HepG2 (cell line): ENCODE measurements around the gene SH3D21. TPM values are rescaled to one million over a fixed set of nuclear protein-coding genes. Genes with fewer than 3 reads are reported as not detected.

Source experiments
- ATAD3A ChIP-seq: sonication (generic); formaldehyde crosslinking; IDR thresholded peaks from 2 replicates; pipeline ENCODE4 v1.4.0; 2020; ENCODE audit warnings: missing genetic modification reagents
- KDM2A ChIP-seq: sonication (generic); formaldehyde crosslinking; IDR thresholded peaks from 2 replicates; pipeline ENCODE4 v1.4.0; 2020; ENCODE audit warnings: low read depth, missing genetic modification reagents, borderline replicate concordance
- NFIC ChIP-seq: IDR thresholded peaks from 2 replicates; pipeline ENCODE4 v1.6.1; 2012; ENCODE audit warnings: mild to moderate bottlenecking, low read length, inconsistent platforms
- NFKB2 ChIP-seq: sonication (generic); formaldehyde crosslinking; IDR thresholded peaks from 2 replicates; pipeline ENCODE4 v1.4.0; 2020; ENCODE audit warnings: missing genetic modification reagents, borderline replicate concordance
- SAP130 ChIP-seq: IDR thresholded peaks from 2 replicates; pipeline ENCODE4 v1.6.1; 2016; ENCODE audit warnings: low read depth
- SP5 ChIP-seq: IDR thresholded peaks from 2 replicates; pipeline ENCODE4 v1.6.1; 2016; ENCODE audit warnings: low read depth, borderline replicate concordance
- STAT5B ChIP-seq: sonication (generic); formaldehyde crosslinking; IDR thresholded peaks from 2 replicates; pipeline ENCODE4 v1.4.0; 2020; ENCODE audit warnings: missing genetic modification reagents
- TCF7L2 ChIP-seq: IDR thresholded peaks from 2 replicates; pipeline ENCODE4 v1.6.1; 2011; ENCODE audit warnings: mild to moderate bottlenecking, low read depth, low read length, moderate library complexity
- TFDP2 ChIP-seq: sonication (generic); formaldehyde crosslinking; IDR thresholded peaks from 2 replicates; pipeline ENCODE4 v1.4.0; 2020; ENCODE audit warnings: missing genetic modification reagents
- ZNF501 ChIP-seq: sonication (generic); formaldehyde crosslinking; IDR thresholded peaks from 2 replicates; pipeline ENCODE4 v1.5.1; 2020; ENCODE audit warnings: mild to moderate bottlenecking, moderate library complexity, missing genetic modification reagents
- ZNF710 ChIP-seq: sonication (generic); formaldehyde crosslinking; IDR thresholded peaks from 2 replicates; pipeline ENCODE4 v1.5.0; 2020; ENCODE audit warnings: mild to moderate bottlenecking, missing genetic modification reagents, borderline replicate concordance
- polyA plus RNA-seq, 8 experiments: library from polyadenylated mRNA; depleted of rRNA in 3 of 8; stranded (reverse) in 7 of 8; unstranded in 1 of 8; fragments of >200 nt; fragmentation: Illumina TruSeq in 4 of 8; extraction: Trizol in 4 of 8; gene quantifications; 2 replicates each; pipeline versions ENCODE4 v1.2.1 to v1.2.3, GENCODE V29; 2011 to 2016; ENCODE audit warnings: low read depth in 4 of 8, missing spikeins in 1 of 8, mixed read lengths in 1 of 8; ENCODE audit not compliant: insufficient read depth in 1 of 8
- total RNA-seq, 5 experiments: library from RNA; depleted of rRNA; stranded (reverse); fragments of >200 nt; fragmentation: Illumina TruSeq; extraction: Trizol; gene quantifications; 2 replicates each; pipeline ENCODE4 v1.2.3, GENCODE V29; 2016; ENCODE audit warnings: low read depth in 1 of 5

SH3D21 gene
- total and polyA plus RNA-seq, 2 of the 13 experiments (the other 11 are each of a cell fraction or from before 2014, with no cell fraction given) = 5.1 to 8.6 TPM

GRCh38 chr1:36369061-36369861, 63.1 kb downstream of the SH3D21 start (continued):
- TF ChIP-seq TCF7L2 (no peak), ATAD3A (CRISPR knock-in tag) (no peak), SP5 (CRISPR knock-in tag) (peak; percentile 46; the same call in 1 of the 2 replicates), SAP130 (CRISPR knock-in tag) (peak; percentile 51), KDM2A (CRISPR knock-in tag) (peak; percentile 28; the same call in 1 of the 2 replicates), NFIC (no peak), ZNF710 (CRISPR knock-in tag) (no peak), TFDP2 (no peak), NFKB2 (CRISPR knock-in tag) (no peak), ZNF501 (CRISPR knock-in tag) (0 out of 2 replicates have a peak, but pooled peaks have one; percentile 16), STAT5B (CRISPR knock-in tag) (no peak)

Other genes with a start within 250 kb of the SH3D21 start
- gene TEKT2, start 222.3 kb upstream of the SH3D21 start, total RNA-seq (2016; rRNA removed; fragmentation: Illumina TruSeq; extraction: Trizol) = 0.31 and 0.35 TPM in 2 replicates
- gene TEKT2, start 222.3 kb upstream of the SH3D21 start, polyA plus RNA-seq (2011; rRNA removed) = 0.24 and 0.38 TPM in 2 replicates
- 30.6 and 31.7 TPM in 2 replicates for gene ADPRS, start 217.5 kb upstream of the SH3D21 start, total RNA-seq (2016; rRNA removed; fragmentation: Illumina TruSeq; extraction: Trizol)
- gene ADPRS, start 217.5 kb upstream of the SH3D21 start, polyA plus RNA-seq (2011; rRNA removed) = 36.4 and 36.6 TPM in 2 replicates
- 0.04 and 0.24 TPM in 2 replicates for gene COL8A2, start 181.1 kb upstream of the SH3D21 start, total RNA-seq (2016; rRNA removed; fragmentation: Illumina TruSeq; extraction: Trizol)
- 0.13 and 0.24 TPM in 2 replicates for gene COL8A2, start 181.1 kb upstream of the SH3D21 start, polyA plus RNA-seq (2011; rRNA removed)
- 62.4 and 66.7 TPM in 2 replicates for gene TRAPPC3, start 156.9 kb upstream of the SH3D21 start, total RNA-seq (2016; rRNA removed; fragmentation: Illumina TruSeq; extraction: Trizol)
- 48.0 and 53.7 TPM in 2 replicates for gene TRAPPC3, start 156.9 kb upstream of the SH3D21 start, polyA plus RNA-seq (2011; rRNA removed)
- 5.5 and 7.2 TPM in 2 replicates for gene MAP7D1, start 150.2 kb upstream of the SH3D21 start, total RNA-seq (2016; rRNA removed; fragmentation: Illumina TruSeq; extraction: Trizol)
- gene MAP7D1, start 150.2 kb upstream of the SH3D21 start, polyA plus RNA-seq (2011; rRNA removed) = 5.6 and 6.8 TPM in 2 replicates
- 92.6 and 127 TPM in 2 replicates for gene THRAP3, start 81.9 kb upstream of the SH3D21 start, total RNA-seq (2016; rRNA removed; fragmentation: Illumina TruSeq; extraction: Trizol)
- gene THRAP3, start 81.9 kb upstream of the SH3D21 start, polyA plus RNA-seq (2011; rRNA removed) = 45.0 and 48.3 TPM in 2 replicates
- gene EVA1B, start 17.3 kb downstream of the SH3D21 start, total RNA-seq (2016; rRNA removed; fragmentation: Illumina TruSeq; extraction: Trizol) = 3.8 and 6.6 TPM in 2 replicates
- 3.9 and 5.8 TPM in 2 replicates for gene EVA1B, start 17.3 kb downstream of the SH3D21 start, polyA plus RNA-seq (2011; rRNA removed)
- gene STK40, start 79.6 kb downstream of the SH3D21 start, total RNA-seq (2016; rRNA removed; fragmentation: Illumina TruSeq; extraction: Trizol) = 33.8 and 40.1 TPM in 2 replicates
- 35.1 and 49.2 TPM in 2 replicates for gene STK40, start 79.6 kb downstream of the SH3D21 start, polyA plus RNA-seq (2011; rRNA removed)
- 14.0 and 17.0 TPM in 2 replicates for gene LSM10, start 91.5 kb downstream of the SH3D21 start, total RNA-seq (2016; rRNA removed; fragmentation: Illumina TruSeq; extraction: Trizol)
- 52.0 and 61.6 TPM in 2 replicates for gene LSM10, start 91.5 kb downstream of the SH3D21 start, polyA plus RNA-seq (2011; rRNA removed)
- 0.60 and 0.86 TPM in 2 replicates for gene OSCP1, start 144.1 kb downstream of the SH3D21 start, total RNA-seq (2016; rRNA removed; fragmentation: Illumina TruSeq; extraction: Trizol)
- gene OSCP1, start 144.1 kb downstream of the SH3D21 start, polyA plus RNA-seq (2011; rRNA removed) = 0.84 and 0.85 TPM in 2 replicates
- 113 and 137 TPM in 2 replicates for gene MRPS15, start 158.0 kb downstream of the SH3D21 start, total RNA-seq (2016; rRNA removed; fragmentation: Illumina TruSeq; extraction: Trizol)
- gene MRPS15, start 158.0 kb downstream of the SH3D21 start, polyA plus RNA-seq (2011; rRNA removed) = 53.3 and 59.0 TPM in 2 replicates
- 3.5 and 11.9 TPM in 2 replicates for gene CSF3R, start 176.5 kb downstream of the SH3D21 start, total RNA-seq (2016; rRNA removed; fragmentation: Illumina TruSeq; extraction: Trizol)
- gene CSF3R, start 176.5 kb downstream of the SH3D21 start, polyA plus RNA-seq (2011; rRNA removed) = 28.8 and 45.4 TPM in 2 replicates